ENCODE results near the gene OPHN1. TPM values are rescaled to one million over a fixed set of nuclear protein-coding genes. Genes with fewer than 3 reads are reported as not detected.

The OPHN1 gene
- total RNA-seq, 2 experiments from 2014 or later, result not detected

DNA sequence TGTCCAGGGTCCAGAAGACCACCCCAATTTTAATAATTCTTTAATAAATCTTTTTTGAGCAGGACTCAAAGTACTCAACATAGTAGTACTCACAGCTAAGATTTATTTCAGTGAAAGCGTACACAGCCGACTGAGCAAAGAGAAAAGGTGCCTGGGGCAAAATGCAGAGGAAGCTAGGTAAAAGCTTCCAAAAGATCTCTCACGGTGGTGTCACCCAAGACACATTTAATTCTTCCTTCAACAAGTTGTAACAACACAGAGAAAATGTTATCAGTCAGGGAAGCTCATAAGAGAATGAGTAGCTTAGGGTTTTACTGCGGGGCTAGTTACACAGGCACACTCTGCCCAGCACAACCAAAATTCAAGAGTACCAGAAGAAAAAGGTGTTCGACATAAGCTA is 201.1 kb downstream of the OPHN1 start:
- no peak for TF ChIP-seq CTCF (IDR thresholded peaks at IDR 0.05)
- H3K27ac Mint-ChIP-seq, result no peak overlapping the region
- no peaks in the 10 kb centered on the region for H3K9me3 ChIP-seq (ENCODE audit: control insufficient read depth in 1 of 2, insufficient read depth in 1 of 2, low read length in 2 of 2)
- H3K4me1 Mint-ChIP-seq (ENCODE audit: low read depth), result no peaks in the 10 kb centered on the region
- intact Hi-C loops (cut with DNase I, micrococcal nuclease), result no loop called here
- H3K27me3 Mint-ChIP-seq, result no peaks in the 10 kb centered on the region
- H3K4me3 Mint-ChIP-seq, result no peak overlapping the region
- no peaks in the 10 kb centered on the region for H3K36me3 ChIP-seq (ENCODE audit: insufficient read depth, low read length)
- ATAC-seq (ENCODE audit: poor library complexity), result no peak
- ChIA-PET CTCF (no interaction called here), POLR2A (no interaction called here)
- H3K36me3 Mint-ChIP-seq (ENCODE audit: low read depth), result no peaks in the 10 kb centered on the region
- DNase-seq, result no peak
- H3K4me1 ChIP-seq (ENCODE audit: insufficient read depth, low read length), result no peaks in the 10 kb centered on the region
- H3K27ac ChIP-seq (ENCODE audit: low read depth in 1 of 2, low read length in 2 of 2), result no peak overlapping the region
- no peak overlapping the region for H3K4me3 ChIP-seq (ENCODE audit: low read length)
- no peaks in the 10 kb centered on the region for H3K27me3 ChIP-seq (ENCODE audit: control insufficient read depth in 1 of 2, insufficient read depth in 2 of 2, low read length in 2 of 2)
- H3K9me3 Mint-ChIP-seq, result no peaks in the 10 kb centered on the region

GRCh38 chrX:68209008-68209407 is 224.3 kb downstream of the OPHN1 start:
- Histone ChIP-seq H3K4me1 (ENCODE audit: insufficient read depth, low read length) (no peaks in the 10 kb centered on the region), H3K36me3 (ENCODE audit: insufficient read depth, low read length) (no peaks in the 10 kb centered on the region), H3K27me3 (ENCODE audit: control insufficient read depth in 1 of 2, insufficient read depth in 2 of 2, low read length in 2 of 2) (no peaks in the 10 kb centered on the region), H3K27ac (ENCODE audit: low read depth in 1 of 2, low read length in 2 of 2) (no peak overlapping the region), H3K4me3 (ENCODE audit: low read length) (no peak overlapping the region), H3K9me3 (ENCODE audit: control insufficient read depth in 1 of 2, insufficient read depth in 1 of 2, low read length in 2 of 2) (no peaks in the 10 kb centered on the region)
- Mint-ChIP-seq H3K4me3 (no peak overlapping the region), H3K9me3 (peaks cover 2% of the 10 kb centered on the region), H3K4me1 (ENCODE audit: low read depth) (no peaks in the 10 kb centered on the region), H3K36me3 (ENCODE audit: low read depth) (no peaks in the 10 kb centered on the region), H3K27me3 (no peaks in the 10 kb centered on the region), H3K27ac (no peak overlapping the region)
- TF ChIP-seq CTCF (IDR thresholded peaks at IDR 0.05), result no peak
- ChIA-PET POLR2A (no interaction called here), CTCF (no interaction called here)
- no peak for DNase-seq
- intact Hi-C loops (cut with DNase I, micrococcal nuclease), result no loop called here
- ATAC-seq (ENCODE audit: poor library complexity), result no peak

DNA sequence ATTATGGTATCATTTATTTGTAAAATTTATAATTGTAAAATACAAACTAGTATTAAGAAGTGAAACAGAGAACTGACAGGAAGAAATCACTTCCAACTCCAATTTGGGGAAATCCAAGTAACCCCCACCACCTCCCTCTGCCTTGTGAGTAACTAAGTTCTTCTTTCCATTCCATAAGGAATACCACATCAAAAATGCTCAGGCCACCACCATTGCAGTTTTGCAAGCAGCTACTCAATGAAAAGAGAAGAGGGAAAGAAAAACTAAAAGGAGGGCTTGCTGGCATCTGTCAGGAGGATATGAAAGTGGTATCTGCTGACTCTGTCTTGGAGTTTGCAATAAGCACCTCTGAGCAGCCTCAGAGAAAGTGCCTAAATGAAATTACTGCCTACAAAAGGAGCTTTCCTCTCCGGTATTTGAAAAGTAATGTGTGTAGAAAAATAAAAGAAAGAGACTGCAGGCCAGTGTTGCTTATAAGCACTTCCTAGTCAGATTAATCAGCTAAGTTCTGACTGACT is 228.7 kb downstream of the OPHN1 start:
- CTCF ChIA-PET, result no interaction called here

More for the DNA sequence above, 228.7 kb downstream of the OPHN1 start:
- Mint-ChIP-seq H3K4me3 (no peak overlapping the region), H3K36me3 (ENCODE audit: low read depth) (no peaks in the 10 kb centered on the region), H3K9me3 (no peaks in the 10 kb centered on the region), H3K27ac (no peak overlapping the region), H3K4me1 (ENCODE audit: low read depth) (no peaks in the 10 kb centered on the region), H3K27me3 (no peaks in the 10 kb centered on the region)
- DNase-seq, result no peak
- Histone ChIP-seq H3K9me3 (ENCODE audit: control insufficient read depth in 1 of 2, insufficient read depth in 1 of 2, low read length in 2 of 2) (no peaks in the 10 kb centered on the region), H3K27ac (ENCODE audit: low read depth in 1 of 2, low read length in 2 of 2) (no peak overlapping the region), H3K27me3 (ENCODE audit: control insufficient read depth in 1 of 2, insufficient read depth in 2 of 2, low read length in 2 of 2) (no peaks in the 10 kb centered on the region), H3K36me3 (ENCODE audit: insufficient read depth, low read length) (no peaks in the 10 kb centered on the region), H3K4me3 (ENCODE audit: low read length) (no peak overlapping the region), H3K4me1 (ENCODE audit: insufficient read depth, low read length) (no peaks in the 10 kb centered on the region)
- ATAC-seq (ENCODE audit: poor library complexity), result no peak
- TF ChIP-seq CTCF (IDR thresholded peaks at IDR 0.05), result no peak
- intact Hi-C loops (cut with DNase I, micrococcal nuclease), result no loop called here
- POLR2A ChIA-PET, result no interaction called here
